ENCODE results near the gene CD247.

The CD247 gene

DNA sequence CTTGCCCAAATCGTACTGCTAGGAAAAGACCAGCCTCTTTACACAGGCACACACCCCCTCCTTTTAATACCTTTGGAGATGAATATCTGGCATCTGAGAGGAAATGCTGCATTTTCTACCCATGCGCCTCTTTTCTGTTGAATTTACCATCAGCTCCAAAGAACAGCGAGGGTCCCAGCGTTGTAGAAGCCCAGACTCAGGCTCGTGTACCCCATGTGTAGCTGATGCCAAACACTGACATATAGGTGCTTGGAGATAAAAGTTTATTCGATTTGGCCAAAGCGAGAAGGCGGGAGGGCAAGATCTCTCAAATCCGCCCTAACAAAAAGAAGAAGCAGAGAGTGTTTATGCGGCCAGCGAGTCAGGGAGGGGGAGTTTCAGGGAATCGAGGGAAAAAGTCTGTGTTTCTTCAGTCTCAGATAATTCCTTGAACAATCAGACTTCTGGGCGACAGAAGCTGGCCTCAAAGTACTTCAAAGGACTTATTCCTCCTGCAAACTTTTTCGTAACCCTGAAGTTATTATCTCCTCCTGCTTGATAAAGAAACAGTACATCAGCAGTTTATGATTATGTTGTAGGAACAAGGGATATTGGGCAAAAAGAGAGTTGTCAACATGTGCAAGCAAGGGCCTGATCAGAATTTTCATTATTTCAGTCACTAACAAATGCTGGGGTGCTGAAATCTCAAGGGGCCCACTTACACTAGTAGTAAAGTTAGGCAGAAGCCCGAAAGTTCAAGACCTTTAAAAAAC, 35.9 kb upstream of the CD247 start:
- Histone ChIP-seq H3K27ac (ENCODE audit: low read depth, low read length) (no peak overlapping the region), H3K9ac (ENCODE audit: low read length) (peak overlapping the region; percentile 50), H3K4me1 (ENCODE audit: control insufficient read depth, insufficient read depth, low read length) (peaks cover 2% of the 10 kb centered on the region; the same call in 1 of the 2 replicates), H3K27me3 (ENCODE audit: control insufficient read depth, insufficient read depth, low read length) (peaks cover 6% of the 10 kb centered on the region; the same call in 1 of the 2 replicates), H3K4me3 (ENCODE audit: low read depth, low read length) (peak overlapping the region; percentile 76), H3K9me3 (ENCODE audit: control insufficient read depth, insufficient read depth, low read depth, low read length) (no peaks in the 10 kb centered on the region), H3K36me3 (ENCODE audit: control insufficient read depth, insufficient read depth, low read length) (no peaks in the 10 kb centered on the region)

DNA sequence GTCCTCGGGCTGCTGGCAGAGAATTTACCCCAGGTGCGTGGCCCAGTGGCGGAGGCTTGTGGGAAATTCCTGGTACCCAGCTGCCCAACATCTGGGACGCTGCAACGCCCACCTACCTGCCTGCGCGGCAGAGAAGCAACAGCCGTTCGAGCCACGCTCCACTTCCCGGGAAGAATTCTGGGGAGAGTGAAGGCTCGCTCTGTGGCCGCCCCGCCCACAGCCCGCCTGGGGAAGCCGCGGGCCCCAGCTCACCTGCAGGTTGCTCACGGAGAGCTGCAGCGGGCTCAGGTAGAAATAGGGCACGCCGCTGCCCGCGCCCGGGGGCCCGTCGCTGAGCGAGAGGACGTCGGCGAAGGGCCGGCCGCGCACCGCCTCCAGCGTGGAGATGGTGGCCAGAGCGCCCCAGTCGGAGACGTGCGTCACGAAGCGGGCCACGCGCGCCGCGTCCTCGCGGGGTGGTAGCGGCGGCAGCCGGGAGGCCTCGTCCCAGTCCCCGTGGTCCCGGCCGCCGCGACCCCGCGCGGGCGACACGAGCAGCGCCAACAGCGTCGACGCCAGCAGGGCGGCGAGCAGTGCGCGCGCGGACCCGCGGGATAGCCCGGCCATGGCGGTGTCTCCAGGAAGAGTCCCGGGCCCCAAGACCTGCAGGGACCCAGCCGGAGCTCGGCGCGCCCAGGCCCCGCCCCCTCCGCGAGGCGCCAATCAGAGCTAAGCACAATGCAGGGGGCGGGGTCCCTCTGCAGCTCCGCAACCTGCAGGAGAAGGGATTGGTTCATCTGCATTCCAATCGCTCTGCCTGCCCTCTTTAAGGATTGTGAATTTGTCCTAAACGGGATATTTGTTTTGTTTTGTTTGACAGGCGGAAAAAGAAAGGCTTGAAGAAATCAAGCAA, 35.1 kb upstream of the CD247 start, which contains the start of gene CREG1:
CREG1 (minus strand) TSS at position 627 of the 892 bp plus-strand sequence.
- no peaks in the 10 kb centered on the region for H3K9me3 ChIP-seq (ENCODE audit: control insufficient read depth, insufficient read depth, low read depth, low read length)
- H3K4me3 ChIP-seq (ENCODE audit: low read depth, low read length), result peak within 1 kb of the TSS; percentile 76
- H3K27ac ChIP-seq (ENCODE audit: low read depth, low read length), result no peak within 1 kb of the TSS
- peaks cover 2% of the 10 kb centered on the region; the same call in 1 of the 2 replicates for H3K4me1 ChIP-seq (ENCODE audit: control insufficient read depth, insufficient read depth, low read length)
- peak within 1 kb of the TSS; percentile 74 for H3K9ac ChIP-seq (ENCODE audit: low read length)
- peaks cover 6% of the 10 kb centered on the region; the same call in 1 of the 2 replicates for H3K27me3 ChIP-seq (ENCODE audit: control insufficient read depth, insufficient read depth, low read length)
- H3K36me3 ChIP-seq (ENCODE audit: control insufficient read depth, insufficient read depth, low read length), result no peaks in the 10 kb centered on the region

DNA sequence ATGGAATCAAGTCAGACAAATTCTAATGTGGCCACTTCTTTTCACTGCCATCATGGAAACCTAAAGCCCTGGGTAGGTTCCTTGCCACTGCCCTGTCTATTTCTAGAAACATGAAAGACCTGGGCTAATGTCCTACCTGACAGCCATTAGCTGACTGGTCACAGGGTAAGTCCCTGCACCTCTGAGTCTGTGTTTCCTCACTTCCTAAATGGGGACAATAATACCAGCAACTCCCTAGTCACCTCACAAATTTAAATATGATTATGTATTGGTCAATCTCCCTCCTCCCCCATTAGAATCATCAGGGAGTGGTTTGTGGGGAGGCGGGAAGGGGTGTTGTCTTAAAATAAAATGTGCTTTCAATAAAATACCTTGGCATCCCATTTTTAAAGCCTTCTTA, 33.0 kb upstream of the CD247 start:
- H3K27ac ChIP-seq (ENCODE audit: low read depth, low read length), result no peak overlapping the region
- H3K36me3 ChIP-seq (ENCODE audit: control insufficient read depth, insufficient read depth, low read length), result peaks cover 7% of the 10 kb centered on the region; the same call in 1 of the 2 replicates
- no peak overlapping the region for H3K9ac ChIP-seq (ENCODE audit: low read length)
- H3K4me3 ChIP-seq (ENCODE audit: low read depth, low read length), result no peak overlapping the region
- no peaks in the 10 kb centered on the region for H3K9me3 ChIP-seq (ENCODE audit: control insufficient read depth, insufficient read depth, low read depth, low read length)
- H3K4me1 ChIP-seq (ENCODE audit: control insufficient read depth, insufficient read depth, low read length), result peaks cover 2% of the 10 kb centered on the region; the same call in 1 of the 2 replicates
- H3K27me3 ChIP-seq (ENCODE audit: control insufficient read depth, insufficient read depth, low read length), result peaks cover 6% of the 10 kb centered on the region; the same call in 1 of the 2 replicates

DNA sequence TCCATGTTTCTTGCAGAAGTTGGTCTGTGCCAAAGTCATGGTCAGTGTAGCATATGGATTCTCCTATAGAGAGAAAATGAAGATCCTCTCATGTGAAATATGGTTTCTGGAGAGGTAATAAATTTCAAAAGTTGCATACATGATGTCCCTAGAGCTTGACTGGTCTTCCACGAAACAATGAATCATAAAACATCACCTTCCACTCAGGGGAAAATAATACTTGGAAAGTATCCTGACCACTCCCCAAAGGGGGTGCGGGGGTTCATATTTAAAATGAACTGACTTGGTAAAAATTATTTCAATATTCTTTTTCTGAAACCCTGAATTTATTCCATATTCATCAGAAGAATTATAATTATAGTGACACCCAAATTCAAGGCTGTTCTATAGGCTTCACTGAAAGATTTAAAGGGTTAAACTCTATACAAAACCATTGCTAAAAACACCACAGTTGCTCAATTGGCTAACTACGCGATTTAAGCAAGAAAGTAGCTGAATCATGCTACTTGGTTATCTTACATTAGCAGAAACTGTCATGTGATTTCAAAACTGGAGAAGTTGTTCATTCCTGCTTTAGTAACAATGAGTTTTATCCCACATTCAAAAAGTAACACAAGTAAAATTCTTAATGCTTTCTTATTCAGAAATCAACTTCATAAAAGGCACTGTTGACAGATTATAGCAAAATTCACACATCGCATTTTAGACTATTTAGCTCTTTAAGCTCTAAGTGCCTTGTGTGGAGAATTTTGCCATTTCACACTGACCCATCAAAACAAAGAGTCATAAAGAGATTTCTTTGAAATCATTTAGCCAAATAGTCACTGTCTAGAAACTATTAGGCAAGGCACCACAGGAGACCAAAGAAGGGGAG, 30.0 kb upstream of the CD247 start:
- peaks cover 6% of the 10 kb centered on the region; the same call in 1 of the 2 replicates for H3K27me3 ChIP-seq (ENCODE audit: control insufficient read depth, insufficient read depth, low read length)
- no peaks in the 10 kb centered on the region for H3K9me3 ChIP-seq (ENCODE audit: control insufficient read depth, insufficient read depth, low read depth, low read length)
- no peak overlapping the region for H3K9ac ChIP-seq (ENCODE audit: low read length)
- H3K4me1 ChIP-seq (ENCODE audit: control insufficient read depth, insufficient read depth, low read length), result peaks cover 2% of the 10 kb centered on the region; the same call in 1 of the 2 replicates
- H3K36me3 ChIP-seq (ENCODE audit: control insufficient read depth, insufficient read depth, low read length), result peaks cover 12% of the 10 kb centered on the region; the same call in 1 of the 2 replicates
- no peak overlapping the region for H3K27ac ChIP-seq (ENCODE audit: low read depth, low read length)
- no peak overlapping the region for H3K4me3 ChIP-seq (ENCODE audit: low read depth, low read length)

DNA sequence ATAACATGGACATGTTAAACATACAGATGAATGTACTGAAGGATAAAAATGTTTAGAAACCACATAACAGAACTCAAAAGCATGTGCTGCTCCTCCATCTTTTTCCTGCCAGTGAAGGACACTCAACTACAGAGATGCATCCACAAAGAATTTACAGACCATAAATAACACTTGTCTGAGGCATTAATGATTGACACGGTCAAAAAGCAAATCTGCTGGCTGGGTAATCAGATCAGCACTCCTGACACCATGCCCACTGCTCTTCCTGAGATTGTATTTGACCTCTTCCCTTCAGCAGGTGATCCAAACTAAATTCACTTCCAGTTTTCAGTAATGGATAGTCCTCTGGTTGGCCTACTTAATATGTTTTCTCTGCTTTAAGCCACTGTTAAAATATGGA, 28.6 kb upstream of the CD247 start:
- Histone ChIP-seq H3K4me3 (ENCODE audit: low read depth, low read length) (no peak overlapping the region), H3K9ac (ENCODE audit: low read length) (no peak overlapping the region), H3K27ac (ENCODE audit: low read depth, low read length) (no peak overlapping the region), H3K36me3 (ENCODE audit: control insufficient read depth, insufficient read depth, low read length) (peaks cover 12% of the 10 kb centered on the region; the same call in 1 of the 2 replicates), H3K9me3 (ENCODE audit: control insufficient read depth, insufficient read depth, low read depth, low read length) (no peaks in the 10 kb centered on the region), H3K4me1 (ENCODE audit: control insufficient read depth, insufficient read depth, low read length) (no peaks in the 10 kb centered on the region), H3K27me3 (ENCODE audit: control insufficient read depth, insufficient read depth, low read length) (0 out of 2 replicates have a peak, but pooled peaks cover under 1% of the 10 kb centered on the region)

DNA sequence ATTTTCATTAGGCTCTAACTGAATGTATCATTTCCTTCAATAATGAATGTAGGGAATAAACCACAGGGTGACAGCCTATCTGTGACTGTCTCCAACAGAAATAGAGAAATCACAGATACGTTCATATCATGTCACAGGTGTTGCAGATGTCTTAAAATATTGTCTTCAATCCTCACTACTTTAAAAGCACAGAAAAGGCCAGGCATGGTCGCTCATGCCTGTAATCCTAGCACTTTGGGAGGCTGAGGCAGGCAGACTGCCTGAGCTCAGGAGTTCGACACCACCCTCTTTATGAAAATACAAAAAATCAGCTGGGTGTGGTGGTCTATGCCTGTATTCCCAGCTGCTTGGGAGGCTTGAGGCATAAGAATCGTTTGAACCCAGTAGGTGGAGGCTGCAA, 27.0 kb upstream of the CD247 start:
- no peaks in the 10 kb centered on the region for H3K9me3 ChIP-seq (ENCODE audit: control insufficient read depth, insufficient read depth, low read depth, low read length)
- H3K27ac ChIP-seq (ENCODE audit: low read depth, low read length), result no peak overlapping the region
- H3K36me3 ChIP-seq (ENCODE audit: control insufficient read depth, insufficient read depth, low read length), result peaks cover 12% of the 10 kb centered on the region; the same call in 1 of the 2 replicates
- H3K9ac ChIP-seq (ENCODE audit: low read length), result no peak overlapping the region
- H3K4me3 ChIP-seq (ENCODE audit: low read depth, low read length), result no peak overlapping the region
- no peaks in the 10 kb centered on the region for H3K4me1 ChIP-seq (ENCODE audit: control insufficient read depth, insufficient read depth, low read length)
- no peaks in the 10 kb centered on the region for H3K27me3 ChIP-seq (ENCODE audit: control insufficient read depth, insufficient read depth, low read length)

DNA sequence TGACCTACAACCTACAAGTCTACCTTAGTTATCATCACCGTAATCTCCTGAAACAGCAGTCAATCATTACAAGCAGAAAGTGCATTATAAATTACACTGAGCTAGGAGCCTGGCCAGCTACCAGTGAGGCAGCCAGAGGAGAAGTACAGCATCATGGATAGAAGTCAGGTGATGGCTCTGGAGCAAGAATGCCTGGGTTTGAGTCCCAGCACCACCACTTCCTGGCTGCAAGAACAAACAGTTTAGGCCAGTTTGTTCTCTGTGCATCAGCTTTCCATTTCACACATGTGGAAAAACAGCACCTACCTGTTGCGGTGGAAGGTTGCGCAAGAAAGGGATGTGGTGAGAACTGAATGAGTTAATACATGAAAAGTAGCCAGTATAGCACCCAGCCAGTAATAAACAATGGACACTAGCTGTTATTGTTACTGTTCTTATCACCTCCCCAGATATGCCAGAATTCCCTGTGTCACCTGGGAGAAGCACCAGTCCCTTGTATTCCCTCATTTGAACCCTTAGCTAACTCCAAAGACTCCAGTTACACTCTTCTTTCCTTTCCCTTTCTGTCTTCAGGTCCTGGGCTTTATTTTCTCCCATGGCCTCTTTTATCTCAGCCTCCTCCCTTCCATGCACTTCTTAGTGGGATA, 26.2 kb upstream of the CD247 start:
- Histone ChIP-seq H3K27me3 (ENCODE audit: control insufficient read depth, insufficient read depth, low read length) (no peaks in the 10 kb centered on the region), H3K9ac (ENCODE audit: low read length) (no peak overlapping the region), H3K9me3 (ENCODE audit: control insufficient read depth, insufficient read depth, low read depth, low read length) (no peaks in the 10 kb centered on the region), H3K36me3 (ENCODE audit: control insufficient read depth, insufficient read depth, low read length) (peaks cover 12% of the 10 kb centered on the region; the same call in 1 of the 2 replicates), H3K4me3 (ENCODE audit: low read depth, low read length) (no peak overlapping the region), H3K27ac (ENCODE audit: low read depth, low read length) (no peak overlapping the region), H3K4me1 (ENCODE audit: control insufficient read depth, insufficient read depth, low read length) (no peaks in the 10 kb centered on the region)

DNA sequence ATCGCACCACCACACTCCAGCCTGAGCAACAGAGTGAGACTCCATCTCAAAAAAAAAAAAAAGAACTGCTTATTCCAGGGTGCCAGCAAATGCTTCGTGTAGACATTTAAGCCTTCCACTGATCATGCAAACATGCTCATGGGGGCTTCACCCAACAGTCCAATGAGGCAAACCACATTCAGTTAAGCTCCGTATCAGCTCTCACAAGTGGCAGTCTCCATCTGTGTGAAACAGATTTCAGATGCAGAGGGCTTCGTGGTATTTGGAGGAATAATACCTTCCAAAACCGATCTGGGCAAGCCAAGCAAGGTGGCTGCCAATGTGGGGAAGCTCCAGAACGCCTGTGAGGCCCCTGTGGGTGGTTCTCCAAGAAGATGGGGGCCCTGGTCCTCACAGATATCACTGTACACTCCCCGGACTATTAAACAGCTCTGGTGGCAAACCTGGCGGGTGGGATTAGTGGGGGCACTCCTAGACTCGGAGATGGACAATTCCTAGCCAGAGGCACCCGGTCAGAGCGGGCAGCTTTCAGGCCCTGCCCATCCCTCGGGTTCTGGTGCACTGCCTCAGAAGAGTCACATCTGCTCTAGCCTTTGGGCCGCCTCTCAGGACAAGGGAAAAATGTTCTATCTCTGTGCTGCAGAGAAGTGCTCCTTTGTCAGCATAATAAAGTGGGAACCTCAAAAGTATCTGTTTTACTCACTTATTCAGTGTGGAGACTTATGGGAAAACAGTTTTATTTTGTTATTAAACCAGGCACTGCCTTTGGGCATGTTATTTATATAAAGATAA, 25.1 kb upstream of the CD247 start:
- Histone ChIP-seq H3K4me3 (ENCODE audit: low read depth, low read length) (no peak overlapping the region), H3K9ac (ENCODE audit: low read length) (no peak overlapping the region), H3K9me3 (ENCODE audit: control insufficient read depth, insufficient read depth, low read depth, low read length) (no peaks in the 10 kb centered on the region), H3K27me3 (ENCODE audit: control insufficient read depth, insufficient read depth, low read length) (no peaks in the 10 kb centered on the region), H3K36me3 (ENCODE audit: control insufficient read depth, insufficient read depth, low read length) (peaks cover 12% of the 10 kb centered on the region; the same call in 1 of the 2 replicates), H3K4me1 (ENCODE audit: control insufficient read depth, insufficient read depth, low read length) (no peaks in the 10 kb centered on the region), H3K27ac (ENCODE audit: low read depth, low read length) (no peak overlapping the region)

DNA sequence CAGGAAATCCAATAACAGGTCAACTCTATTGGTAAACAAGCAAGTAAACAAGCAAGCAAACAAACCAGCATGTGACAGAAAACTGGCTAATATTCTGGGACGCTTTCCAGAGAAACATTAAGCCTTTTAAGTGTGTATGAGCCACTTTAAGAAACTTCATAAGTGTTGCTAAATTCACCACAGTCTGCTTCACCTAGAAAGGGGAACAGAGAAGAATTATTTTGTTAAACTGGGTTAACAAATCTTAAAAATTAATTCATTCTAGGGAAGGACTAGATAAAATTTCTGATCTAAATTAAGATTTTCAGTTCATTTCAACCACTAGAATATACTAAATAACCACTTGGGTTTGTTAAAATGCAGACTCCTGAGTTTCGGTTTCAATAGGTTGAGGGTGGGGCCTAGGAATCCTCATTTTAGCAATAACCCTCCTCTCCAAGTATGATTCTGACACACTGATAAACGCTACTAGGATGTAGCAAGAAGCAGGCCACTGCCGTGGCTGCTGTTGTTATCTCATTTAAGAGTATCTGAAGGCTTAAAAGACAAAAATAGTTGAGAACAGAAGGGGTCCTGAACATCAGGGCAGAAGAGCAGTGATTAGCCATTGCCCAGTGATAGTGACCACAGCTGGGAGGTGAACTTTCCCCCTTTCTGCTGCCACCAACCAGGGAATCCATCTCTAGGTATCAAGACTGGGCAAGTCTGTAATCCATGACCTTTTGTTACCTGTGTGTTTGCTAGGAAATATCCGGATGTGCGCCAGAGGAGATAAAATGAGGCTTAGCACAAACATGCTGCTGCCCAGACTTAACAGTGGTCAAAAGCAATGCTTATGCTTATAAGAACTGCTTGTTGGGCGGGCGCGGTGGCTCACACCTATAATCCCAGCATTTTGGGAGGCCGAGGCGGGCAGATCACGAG, 24.0 kb upstream of the CD247 start:
- H3K9me3 ChIP-seq (ENCODE audit: control insufficient read depth, insufficient read depth, low read depth, low read length), result no peaks in the 10 kb centered on the region
- H3K27me3 ChIP-seq (ENCODE audit: control insufficient read depth, insufficient read depth, low read length), result no peaks in the 10 kb centered on the region
- no peak overlapping the region for H3K4me3 ChIP-seq (ENCODE audit: low read depth, low read length)
- H3K27ac ChIP-seq (ENCODE audit: low read depth, low read length), result no peak overlapping the region
- H3K9ac ChIP-seq (ENCODE audit: low read length), result no peak overlapping the region
- peaks cover 11% of the 10 kb centered on the region; the same call in 1 of the 2 replicates for H3K36me3 ChIP-seq (ENCODE audit: control insufficient read depth, insufficient read depth, low read length)
- no peaks in the 10 kb centered on the region for H3K4me1 ChIP-seq (ENCODE audit: control insufficient read depth, insufficient read depth, low read length)

All from HUES6 (cell line).